PC-3 (cell line): Measurements from ENCODE around the gene NPIPB13.
"Not testable (repeated sequence)": the region's sequence is repeated elsewhere in the genome, so short reads cannot be mapped to it uniquely, and the experiment has no call there.

ENCODE experiments used
- CTCF ChIP-seq: fragments of 300-600 bp; sonication (generic); conservative IDR thresholded peaks from 2 replicates; pipeline ENCODE4 v1.5.1; 2017; ENCODE audit warnings: antibody characterized with exemption, low read depth, mild to moderate bottlenecking, low read length
- EZH2 ChIP-seq: fragments of 300-600 bp; sonication (generic); IDR thresholded peaks from one replicate; pipeline ENCODE4 v1.6.1; 2017; ENCODE audit warnings: antibody characterized with exemption, mild to moderate bottlenecking, low read length; ENCODE audit not compliant: unreplicated experiment

GRCh38 chr16:30206252-30206651, 42.0 kb downstream of the NPIPB13 start:
- TF ChIP-seq CTCF, EZH2: not testable (repeated sequence)
